A549 (cell line): ENCODE results near the gene HIVEP3.

Experiments used
- BHLHE40 ChIP-seq: IDR thresholded peaks from 2 replicates; pipeline ENCODE4 v1.6.1; 2012; ENCODE audit warnings: low read depth, low read length, inconsistent platforms
- JUNB ChIP-seq: fragments of >200 bp; sonication (Bioruptor Twin); formaldehyde crosslinking; IDR thresholded peaks from 2 replicates; pipeline ENCODE4 v1.6.1; 2016
- TF ChIP-seq, protein P1 (sequence below): fragments of >200 bp; sonication (Bioruptor Twin); formaldehyde crosslinking; IDR thresholded peaks from 3 replicates; pipeline ENCODE4 v1.5.1; 2016

DNA sequence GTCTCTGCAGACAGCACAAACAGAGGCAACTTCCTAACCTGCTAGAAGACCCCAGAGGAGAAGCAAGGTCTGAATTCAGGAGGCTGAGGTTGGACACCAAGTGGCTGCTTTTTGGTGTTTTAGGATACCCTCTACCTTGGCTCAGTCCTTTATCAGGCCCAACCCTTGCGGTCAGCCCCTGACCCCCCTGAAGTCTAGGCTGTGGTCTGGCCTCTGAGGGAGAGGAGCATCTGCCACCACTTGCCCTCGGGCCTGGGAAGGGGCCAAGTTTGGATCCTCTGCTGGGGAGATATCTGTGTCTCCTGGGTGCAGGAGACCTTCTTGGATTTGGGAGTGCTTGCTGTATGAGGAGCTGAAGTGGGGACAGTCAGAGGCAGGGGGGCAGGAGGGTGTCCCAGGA is 455.2 kb downstream of the HIVEP3 start:
- TF ChIP-seq, protein P1, sequence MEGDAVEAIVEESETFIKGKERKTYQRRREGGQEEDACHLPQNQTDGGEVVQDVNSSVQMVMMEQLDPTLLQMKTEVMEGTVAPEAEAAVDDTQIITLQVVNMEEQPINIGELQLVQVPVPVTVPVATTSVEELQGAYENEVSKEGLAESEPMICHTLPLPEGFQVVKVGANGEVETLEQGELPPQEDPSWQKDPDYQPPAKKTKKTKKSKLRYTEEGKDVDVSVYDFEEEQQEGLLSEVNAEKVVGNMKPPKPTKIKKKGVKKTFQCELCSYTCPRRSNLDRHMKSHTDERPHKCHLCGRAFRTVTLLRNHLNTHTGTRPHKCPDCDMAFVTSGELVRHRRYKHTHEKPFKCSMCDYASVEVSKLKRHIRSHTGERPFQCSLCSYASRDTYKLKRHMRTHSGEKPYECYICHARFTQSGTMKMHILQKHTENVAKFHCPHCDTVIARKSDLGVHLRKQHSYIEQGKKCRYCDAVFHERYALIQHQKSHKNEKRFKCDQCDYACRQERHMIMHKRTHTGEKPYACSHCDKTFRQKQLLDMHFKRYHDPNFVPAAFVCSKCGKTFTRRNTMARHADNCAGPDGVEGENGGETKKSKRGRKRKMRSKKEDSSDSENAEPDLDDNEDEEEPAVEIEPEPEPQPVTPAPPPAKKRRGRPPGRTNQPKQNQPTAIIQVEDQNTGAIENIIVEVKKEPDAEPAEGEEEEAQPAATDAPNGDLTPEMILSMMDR: no peak
- TF ChIP-seq JUNB (no peak), BHLHE40 (no peak)
